GM19193 (cell line): Measurements from ENCODE around the gene LIPG.

Experiments used
- POLR2A ChIP-seq: IDR thresholded peaks from 4 replicates; pipeline ENCODE4 v1.6.1; 2011; ENCODE audit not compliant: insufficient read depth, insufficient read length; ENCODE audit errors: extremely low read depth

Gene LIPG

DNA sequence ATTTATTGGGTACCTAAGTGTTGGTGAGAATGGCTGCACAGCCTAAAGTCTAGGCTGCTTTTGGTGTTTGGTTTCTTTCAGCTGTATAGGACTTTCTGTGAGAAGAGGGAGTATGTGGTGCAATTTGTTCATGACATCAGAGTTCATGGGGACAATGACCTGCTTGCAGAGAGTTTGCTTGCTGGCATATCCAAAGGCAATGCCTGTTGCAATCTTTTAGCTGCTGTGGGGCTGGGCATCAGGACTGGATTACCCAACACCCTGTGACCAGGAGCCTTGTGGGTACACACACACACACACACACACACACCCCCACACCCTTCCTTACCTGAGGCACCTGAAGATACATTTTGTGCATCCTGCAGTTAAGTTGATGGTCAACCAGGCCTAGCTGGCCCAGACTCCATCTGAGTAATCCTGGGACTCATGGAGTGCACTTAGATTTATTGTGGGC lies 68.4 kb downstream of the LIPG start:
- no peak for TF ChIP-seq POLR2A

- no peak for TF ChIP-seq POLR2A
These were observed 69.4 kb downstream of the LIPG start for GRCh38 chr18:49631146-49631866.

DNA sequence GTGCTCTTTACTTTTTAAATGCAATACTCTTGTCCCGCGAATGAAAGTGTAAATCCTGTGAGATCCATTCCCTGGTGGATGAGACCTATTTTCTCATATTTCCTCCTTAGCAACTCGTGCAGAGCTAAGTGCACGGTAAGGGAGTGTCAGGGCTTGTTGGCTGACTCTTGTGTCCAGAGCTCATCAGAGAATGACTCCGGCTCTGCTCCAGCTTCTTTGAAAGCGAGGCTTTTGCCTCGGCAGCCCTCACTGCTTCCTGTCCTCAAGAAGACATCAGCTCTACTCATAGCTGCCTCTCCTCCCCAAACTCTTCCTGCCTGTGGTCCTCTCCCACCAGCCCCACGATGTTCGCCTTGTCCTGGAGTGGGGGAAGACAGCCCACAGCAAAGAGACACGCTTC lies 70.7 kb downstream of the LIPG start:
- no peak for TF ChIP-seq POLR2A

DNA sequence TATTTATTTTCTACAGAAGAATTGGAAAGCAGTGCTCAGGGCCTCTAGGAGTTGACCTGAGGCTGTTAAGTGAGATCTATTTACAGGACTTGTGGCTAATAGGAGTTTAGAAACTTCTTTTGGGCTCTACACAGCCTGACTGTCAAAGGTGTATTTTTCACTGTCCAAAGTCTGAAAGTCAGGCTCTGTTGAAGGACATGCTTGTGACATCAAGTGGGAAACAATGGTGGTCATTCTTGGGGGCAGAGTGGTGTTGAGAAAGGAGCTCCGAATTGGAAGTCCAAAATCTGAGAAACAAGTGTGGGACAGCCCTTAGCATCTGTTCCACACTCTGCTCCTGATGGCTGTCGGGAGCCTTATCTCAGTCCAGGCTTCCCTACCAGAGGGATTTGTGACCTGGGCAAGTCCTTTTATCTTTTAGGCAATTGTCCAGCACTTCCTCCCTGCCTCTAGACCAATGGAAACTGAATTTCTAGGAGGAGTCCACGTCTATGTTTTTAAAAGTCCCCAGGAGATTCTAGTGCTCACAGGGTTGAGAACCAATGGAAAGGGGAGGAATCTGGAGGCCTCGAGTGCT lies 76.4 kb downstream of the LIPG start:
- no peak for TF ChIP-seq POLR2A

DNA sequence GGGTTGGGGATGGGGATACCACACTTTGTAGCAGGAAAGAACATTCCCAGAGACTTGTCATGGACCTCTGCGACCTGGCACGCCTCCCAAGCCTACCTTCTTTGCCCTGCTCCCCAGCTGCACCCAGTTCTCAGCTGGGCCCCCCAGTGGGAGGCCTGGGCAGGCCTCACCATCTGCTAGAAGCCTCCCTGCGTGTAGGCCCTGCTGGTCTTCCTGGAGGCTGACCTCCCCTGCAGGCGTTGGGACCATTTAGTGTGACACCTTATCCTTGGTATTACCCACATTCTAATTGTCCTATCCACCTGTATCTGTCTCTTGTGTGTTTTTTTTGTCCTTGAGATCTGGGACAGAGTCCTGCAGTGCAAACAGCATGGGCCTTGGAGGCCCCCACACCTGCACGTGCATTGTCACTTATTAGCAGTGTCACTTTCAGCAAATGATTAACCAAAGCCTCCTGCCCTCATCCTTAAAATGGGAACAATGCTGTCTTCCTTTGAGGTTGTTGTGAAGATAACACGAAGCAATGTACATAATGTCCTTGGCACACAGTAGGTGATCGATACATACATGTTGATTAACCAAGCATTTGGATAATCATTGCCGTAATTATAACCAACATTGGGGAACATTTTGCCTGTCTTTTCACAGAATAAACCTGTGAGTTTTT lies 77.2 kb downstream of the LIPG start:
- TF ChIP-seq POLR2A = no peak

- no peak for TF ChIP-seq POLR2A
These were observed 78.0 kb downstream of the LIPG start for GRCh38 chr18:49639643-49640391.

GRCh38 chr18:49640741-49641140 lies 78.9 kb downstream of the LIPG start:
- no peak for TF ChIP-seq POLR2A

GRCh38 chr18:49645196-49645595 lies 83.3 kb downstream of the LIPG start:
- no peak for TF ChIP-seq POLR2A

- no peak for TF ChIP-seq POLR2A
These were observed 84.0 kb downstream of the LIPG start for GRCh38 chr18:49645841-49646351.

DNA sequence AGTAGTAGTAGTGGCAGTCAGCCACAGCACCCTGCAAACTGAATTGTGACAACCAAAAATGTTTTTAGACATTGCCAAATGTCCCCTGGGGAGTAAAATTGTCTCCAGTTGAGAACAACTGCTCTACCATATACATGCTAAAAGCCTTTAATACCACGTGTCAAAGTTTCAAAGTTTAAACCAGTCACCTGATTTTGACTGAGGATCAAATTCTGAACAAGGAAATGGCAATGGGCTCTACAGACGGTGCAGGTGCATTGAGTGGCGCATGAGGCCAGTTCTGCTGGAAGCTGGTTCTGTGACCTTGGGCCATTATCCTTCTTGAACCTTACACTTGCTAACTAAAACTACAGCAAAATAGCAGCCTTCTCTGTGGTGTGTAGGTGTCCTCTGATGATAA lies 85.0 kb downstream of the LIPG start:
- no peak for TF ChIP-seq POLR2A

DNA sequence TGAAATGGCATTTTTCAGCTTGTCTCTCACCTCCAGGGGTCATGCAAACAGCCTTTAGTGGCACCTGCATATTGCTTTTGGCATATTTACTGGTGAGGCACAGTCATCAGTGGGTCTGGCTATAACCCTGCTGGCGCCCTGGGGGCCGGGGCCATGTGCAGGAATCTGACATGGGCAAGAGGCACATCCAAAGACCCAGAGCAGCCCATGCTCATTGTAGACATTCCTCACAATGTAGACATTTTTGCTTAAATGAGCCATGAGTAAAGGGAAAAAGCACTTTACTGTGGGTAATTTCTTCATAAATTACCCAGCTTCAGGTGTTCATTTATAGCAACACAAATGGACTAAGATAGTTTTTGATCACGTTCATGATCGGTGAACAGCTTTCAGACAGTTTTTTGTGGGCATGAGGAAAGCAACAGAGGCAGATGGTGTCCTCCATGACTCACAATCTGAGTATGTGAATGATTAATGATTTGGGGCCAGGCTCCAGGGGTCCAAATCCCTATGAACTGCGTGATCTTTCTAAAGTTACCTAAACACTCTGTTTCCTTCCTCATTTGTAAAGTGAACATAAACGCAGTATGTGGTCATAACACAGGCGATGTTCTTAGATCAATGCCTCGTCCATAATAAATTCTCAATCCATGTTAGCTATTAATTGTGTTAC lies 85.8 kb downstream of the LIPG start:
- TF ChIP-seq POLR2A = no peak

- TF ChIP-seq POLR2A = no peak
These were observed 86.5 kb downstream of the LIPG start for GRCh38 chr18:49648326-49648725.
